Muscle of back (tissue), 11 donors: ENCODE data around the gene FAM72C. TPM values are rescaled to one million over a fixed set of nuclear protein-coding genes. Genes with fewer than 3 reads are reported as not detected.
"Not testable (repeated sequence)": the region's sequence is repeated elsewhere in the genome, so short reads cannot be mapped to it uniquely, and the experiment has no call there.

Source experiments
- DNase-seq, 3 donors: peaks; one replicate each; pipeline versions ENCODE4 v3.0.0 to v3.0.0-alpha.2; 2013
- polyA plus RNA-seq, 10 donors: library from polyadenylated mRNA; unstranded; fragments of 120-200 nt; gene quantifications; one replicate each; pipeline ENCODE4 v1.2.1, GENCODE V29; 2013; ENCODE audit not compliant: insufficient read length in 10 of 10

The FAM72C gene
- polyA plus RNA-seq, 10 donors = 0.62 to 2.4 (median 1.4) TPM; not detected in 2

DNA sequence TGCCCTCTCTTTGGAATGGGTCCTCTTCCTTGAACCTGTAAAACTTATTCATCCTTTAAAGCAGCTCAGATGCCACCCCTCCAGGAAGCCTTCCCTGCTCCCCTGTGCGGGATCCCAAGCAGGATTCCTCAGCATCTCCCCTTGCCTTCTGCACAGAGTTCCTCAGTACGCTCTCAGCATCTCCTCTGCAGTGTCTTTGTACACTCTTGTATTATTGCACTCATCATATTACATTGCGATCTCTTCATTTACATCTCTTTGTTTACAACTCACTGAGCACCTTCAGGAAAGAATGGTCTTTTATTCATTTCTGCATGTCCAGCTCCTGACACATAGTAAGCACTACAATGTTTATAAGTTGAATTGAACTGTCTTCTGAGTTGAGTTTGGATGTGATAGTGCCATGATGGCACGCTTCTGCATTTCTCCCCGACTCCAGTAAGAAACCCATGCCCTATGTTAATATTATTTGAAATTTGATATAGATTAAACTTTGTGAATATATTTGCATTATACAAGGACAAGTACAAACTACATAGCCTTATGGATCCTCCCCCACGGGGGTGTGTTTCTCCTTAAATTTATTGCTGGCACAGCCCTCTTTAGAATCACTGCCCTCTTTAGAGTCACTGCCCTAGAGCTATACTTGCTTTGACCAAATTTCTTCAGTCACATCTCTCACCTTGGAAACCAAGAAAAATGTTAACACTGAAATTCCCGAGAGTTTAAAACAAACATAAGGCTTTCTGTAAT, 13.1 kb upstream of the FAM72C start:
- not testable (repeated sequence) for DNase-seq

DNA sequence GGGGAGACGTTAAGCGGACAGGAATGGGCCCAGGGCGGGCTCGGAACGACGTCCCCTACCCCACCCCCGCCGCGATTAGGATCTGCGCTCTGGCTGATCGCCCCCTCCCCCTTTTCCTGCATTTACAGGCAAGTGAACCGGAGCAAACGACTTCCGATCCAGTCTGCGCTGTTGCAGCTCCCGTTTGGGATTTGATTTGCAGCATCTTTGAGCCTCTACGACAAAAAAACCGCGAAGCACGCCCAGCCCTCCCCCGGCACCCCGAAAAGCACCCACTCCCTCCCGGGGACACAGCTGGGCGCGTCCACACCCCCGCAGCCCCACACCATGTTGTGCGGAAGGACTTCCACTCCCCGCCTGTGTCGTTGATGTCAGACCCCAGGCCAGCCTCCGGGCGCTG, 2.6 kb upstream of the FAM72C start:
- peak in 2 of 3 donors; percentile 1 to 32 for DNase-seq

DNA sequence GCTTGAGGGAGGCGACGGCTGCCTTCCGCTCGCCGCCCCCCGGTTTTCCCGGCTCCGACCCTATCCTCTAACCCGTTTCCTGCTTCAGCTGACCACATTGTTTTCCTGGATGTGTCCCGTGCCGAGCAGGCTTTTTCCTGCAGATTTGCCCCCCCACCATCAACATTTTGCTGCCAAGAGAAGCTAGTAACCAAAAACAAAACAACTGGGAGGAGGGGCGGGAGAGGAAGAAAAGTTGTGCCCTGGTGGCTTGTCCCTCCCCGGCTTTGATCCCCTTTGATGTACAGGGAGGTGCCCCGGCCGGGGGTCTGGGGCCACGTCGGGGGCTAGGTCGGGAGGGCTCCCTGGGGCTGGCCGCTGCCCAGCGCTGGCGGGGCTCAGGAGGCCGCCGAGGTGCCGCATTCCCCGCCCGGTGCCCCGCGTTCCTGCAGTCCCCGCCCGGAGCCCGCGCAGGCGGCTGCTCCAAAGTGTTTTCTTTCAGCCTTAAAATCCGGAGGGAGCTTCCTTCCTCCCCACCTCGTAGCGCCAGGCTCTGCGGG, 2.2 kb upstream of the FAM72C start:
- DNase-seq = not testable (repeated sequence)

- DNase-seq = not testable (repeated sequence)
Measured at GRCh38 chr1:143972753-143973326, 1.1 kb upstream of the FAM72C start.

DNA sequence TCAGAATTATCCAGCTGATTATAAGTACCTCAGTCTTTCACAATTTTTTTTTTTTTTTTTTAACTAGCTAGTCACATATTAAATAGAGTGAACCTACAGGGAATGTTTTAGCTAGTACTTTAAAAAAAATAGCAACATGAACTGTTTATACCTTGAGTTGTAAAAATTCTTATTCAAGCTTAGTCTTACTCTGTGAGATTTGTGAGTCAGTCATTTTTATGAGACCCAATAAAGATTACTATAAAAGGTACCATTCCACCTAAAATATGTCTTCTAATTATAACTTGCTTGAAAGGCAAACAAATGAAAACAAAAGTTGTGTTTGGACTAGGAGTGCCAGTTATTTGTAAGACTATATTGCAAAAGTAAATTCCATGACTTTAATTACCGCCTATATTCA, 5.9 kb downstream of the FAM72C start:
- not testable (repeated sequence) for DNase-seq

- not testable (repeated sequence) for DNase-seq
Measured at GRCh38 chr1:143964294-143964693, 7.5 kb downstream of the FAM72C start.

DNA sequence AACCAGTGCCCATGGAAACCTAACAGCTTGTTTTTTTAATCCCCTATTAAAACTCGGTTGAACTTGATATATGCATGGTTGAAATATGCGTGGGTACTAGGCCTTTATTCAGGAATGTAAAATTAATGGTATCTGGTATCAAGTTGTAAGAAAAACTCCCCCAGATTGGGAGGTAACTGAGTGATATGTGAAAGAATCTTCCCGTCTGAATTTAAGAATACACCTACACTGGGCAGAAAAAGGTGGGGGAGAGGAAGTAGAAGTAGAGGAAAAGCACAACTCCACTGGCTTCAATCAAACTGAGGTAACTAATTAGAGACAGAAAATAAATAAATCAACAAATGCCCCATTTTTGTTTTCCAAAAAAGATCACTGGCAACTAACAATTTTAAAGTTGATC, 15.9 kb downstream of the FAM72C start:
- DNase-seq = not testable (repeated sequence)

GRCh38 chr1:143952913-143953312, 18.9 kb downstream of the FAM72C start:
- DNase-seq = not testable (repeated sequence)

GRCh38 chr1:143951485-143952391, 20.0 kb downstream of the FAM72C start:
- DNase-seq = not testable (repeated sequence)

GRCh38 chr1:143947749-143948148, 24.0 kb downstream of the FAM72C start:
- DNase-seq = not testable (repeated sequence)

GRCh38 chr1:143945253-143945652, 26.5 kb downstream of the FAM72C start:
- DNase-seq = not testable (repeated sequence)

- not testable (repeated sequence) for DNase-seq
Measured at GRCh38 chr1:143944576-143945240, 27.1 kb downstream of the FAM72C start.

GRCh38 chr1:143943319-143943978, 28.3 kb downstream of the FAM72C start:
- not testable (repeated sequence) for DNase-seq

DNA sequence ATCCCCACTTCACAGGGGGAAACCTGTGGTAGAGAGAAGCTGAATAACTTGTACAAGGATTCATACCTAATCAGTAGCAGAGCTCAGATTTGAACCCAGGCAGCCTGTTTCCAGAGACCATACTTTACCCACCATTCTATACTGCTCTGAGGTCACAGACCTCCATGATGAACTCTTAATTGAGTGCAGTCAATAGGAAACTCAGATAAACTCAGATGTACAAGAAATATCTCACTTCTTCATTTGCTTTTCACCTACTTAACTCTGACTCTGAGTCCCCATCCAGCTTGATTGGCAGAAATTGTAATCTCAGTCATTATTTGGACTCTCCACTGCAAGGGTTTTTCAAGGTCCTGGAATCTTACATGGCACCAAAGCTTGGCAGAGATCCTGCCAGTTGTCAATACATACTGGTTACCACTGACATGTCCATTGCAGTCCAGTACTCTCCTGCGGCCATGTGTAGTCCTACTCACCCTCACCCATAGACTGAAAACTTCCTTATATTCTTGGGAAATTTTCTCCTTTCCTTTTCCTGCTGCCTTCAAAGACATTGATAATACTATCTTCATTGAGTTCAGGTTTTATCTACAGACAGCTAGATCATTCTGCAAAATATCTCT, 29.4 kb downstream of the FAM72C start:
- not testable (repeated sequence) for DNase-seq

DNA sequence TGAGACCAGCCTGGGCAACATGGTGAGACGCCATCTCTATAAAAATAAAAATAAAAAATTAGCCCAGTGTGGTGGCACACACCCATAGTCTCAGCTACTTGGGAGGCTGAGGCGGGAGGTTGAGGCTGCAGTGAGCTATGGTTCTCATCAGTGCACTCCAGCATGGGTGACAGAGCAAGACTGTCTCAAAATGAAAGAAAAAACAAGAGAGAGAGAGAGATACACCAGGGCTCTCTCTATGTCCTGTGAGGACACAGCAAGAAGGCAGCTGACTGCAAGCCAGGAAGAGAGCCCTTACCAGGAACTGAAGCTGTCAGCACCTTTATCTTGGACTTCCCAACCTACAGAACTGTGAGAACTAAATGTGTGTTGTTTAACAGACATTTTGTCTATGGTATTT, 32.1 kb downstream of the FAM72C start:
- DNase-seq = not testable (repeated sequence)

DNA sequence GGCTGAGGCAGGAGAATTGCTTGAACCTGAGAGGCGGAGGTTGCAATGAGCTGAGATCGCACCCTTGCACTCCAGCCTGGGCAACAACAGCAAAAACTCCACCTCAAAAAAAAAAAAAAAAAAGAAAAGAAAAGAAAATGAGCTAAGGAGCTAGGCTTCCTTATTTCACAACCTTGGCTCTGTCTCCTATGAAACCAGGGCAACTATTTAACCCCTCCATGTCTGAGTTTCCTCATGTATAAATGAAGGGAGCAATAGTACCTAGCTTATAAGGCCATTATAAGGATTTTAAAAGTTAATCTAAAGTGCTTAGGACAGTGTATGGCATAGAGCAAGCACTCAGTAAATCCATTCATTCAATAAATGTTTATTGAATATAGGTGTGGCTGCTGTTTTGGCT, 32.9 kb downstream of the FAM72C start:
- not testable (repeated sequence) for DNase-seq

DNA sequence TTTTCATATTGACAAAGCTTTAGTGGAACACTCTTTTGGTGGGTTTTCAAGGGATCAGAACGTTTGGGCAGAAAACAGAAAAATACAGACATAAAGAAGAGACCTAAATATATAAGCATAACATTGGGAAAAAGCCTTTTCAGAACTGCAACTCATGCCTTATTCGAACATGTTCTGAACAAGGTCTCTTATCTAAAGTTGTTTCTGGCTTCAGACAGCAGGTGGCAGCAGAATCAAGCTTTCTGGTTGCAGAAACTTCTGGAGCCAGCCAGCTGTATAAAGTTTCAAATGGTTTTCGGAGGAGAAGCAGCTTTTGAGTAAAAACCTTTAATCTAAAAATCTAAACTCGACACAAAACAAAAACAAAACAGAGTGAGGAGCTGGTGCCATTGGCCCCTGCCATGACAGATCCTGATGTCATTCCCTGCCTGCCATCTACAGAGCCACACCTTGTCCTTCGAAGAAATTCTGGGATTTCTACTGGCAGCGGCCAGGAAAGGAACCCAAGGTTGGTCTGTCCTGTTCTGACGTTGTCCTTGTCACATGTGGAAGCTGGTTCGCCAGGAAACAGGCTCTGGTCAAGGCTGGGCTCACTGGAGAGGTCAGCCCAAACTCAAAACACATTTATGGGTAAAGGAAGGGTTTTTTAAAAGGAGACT, 35.2 kb downstream of the FAM72C start:
- peak; percentile 0 to 13 (median 12) for DNase-seq

DNA sequence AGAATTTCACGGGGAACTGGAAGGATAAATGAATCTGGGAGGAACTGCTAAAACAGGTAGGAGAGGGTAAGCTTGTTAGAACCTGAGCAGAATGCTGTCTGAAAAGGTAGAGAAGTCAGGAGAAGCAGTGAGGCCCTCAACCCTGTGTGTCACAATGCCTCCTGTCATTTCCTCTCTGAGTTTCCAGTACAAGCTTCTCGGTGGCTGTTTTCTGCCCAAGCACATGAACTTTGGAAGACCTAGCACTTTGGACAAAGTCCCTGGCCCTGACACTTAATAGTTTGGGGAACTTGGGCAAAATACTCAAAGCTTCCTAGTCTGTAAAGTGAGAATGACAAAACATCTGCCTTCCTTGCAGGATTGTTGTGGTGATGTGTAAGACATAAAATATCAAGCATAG, 52.7 kb downstream of the FAM72C start:
- DNase-seq = not testable (repeated sequence)

DNA sequence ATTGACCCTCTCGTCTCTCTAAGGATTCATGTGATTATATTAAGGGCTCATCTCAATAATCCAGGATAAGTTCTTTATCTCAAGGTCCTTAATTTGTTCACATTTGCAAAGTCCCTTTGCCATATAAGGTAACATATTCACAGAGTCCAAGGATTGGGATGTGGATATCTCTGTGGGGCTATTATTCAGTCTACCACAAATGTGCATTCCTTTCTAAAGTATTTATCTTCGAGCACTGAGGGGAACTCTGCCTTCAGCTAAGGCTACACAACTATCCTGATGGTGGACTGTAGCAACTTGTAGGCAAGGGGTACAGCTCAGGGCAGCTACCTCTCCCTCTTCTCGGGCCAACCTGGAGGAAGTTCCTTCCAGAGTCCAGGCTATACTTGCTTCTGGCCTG, 53.2 kb downstream of the FAM72C start:
- DNase-seq = not testable (repeated sequence)

- DNase-seq = not testable (repeated sequence)
Measured at GRCh38 chr1:143913705-143914104, 58.1 kb downstream of the FAM72C start.
